GM19328 (cell line): ENCODE results near the gene OR52B6.
"Not testable (repeated sequence)": the region's sequence is repeated elsewhere in the genome, so short reads cannot be mapped to it uniquely, and the experiment has no call there.

ENCODE experiments used
- ATAC-seq: cut with Tn5 transposase; IDR thresholded peaks from one replicate; pipeline ENCODE4 v1.9.1; 2021; ENCODE audit warnings: mild to moderate bottlenecking, moderate library complexity; ENCODE audit not compliant: unreplicated experiment

The OR52B6 gene, protein sequence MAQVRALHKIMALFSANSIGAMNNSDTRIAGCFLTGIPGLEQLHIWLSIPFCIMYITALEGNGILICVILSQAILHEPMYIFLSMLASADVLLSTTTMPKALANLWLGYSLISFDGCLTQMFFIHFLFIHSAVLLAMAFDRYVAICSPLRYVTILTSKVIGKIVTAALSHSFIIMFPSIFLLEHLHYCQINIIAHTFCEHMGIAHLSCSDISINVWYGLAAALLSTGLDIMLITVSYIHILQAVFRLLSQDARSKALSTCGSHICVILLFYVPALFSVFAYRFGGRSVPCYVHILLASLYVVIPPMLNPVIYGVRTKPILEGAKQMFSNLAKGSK

DNA sequence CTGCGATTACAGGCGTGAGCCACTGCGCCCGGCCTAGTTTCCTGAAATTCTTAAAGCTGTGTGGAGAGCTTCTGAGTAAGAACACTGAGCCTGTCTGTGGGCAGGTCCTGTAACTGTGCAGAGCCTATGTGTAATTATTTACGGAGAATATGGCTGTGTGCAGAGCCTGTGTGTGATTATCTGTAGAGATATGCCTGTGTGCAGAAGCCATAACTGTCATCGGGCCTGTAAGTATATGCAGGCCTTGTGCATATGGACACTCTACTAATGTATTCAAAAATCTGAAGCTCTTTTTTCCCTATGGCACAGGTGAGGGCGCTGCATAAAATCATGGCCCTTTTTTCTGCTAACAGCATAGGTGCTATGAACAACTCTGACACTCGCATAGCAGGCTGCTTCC is at the start of gene OR52B6:
Gene OR52B6, plus strand, starts transcription at position 301 of the 400 bp plus-strand sequence. Its CDS starts 0 bp downstream, at position 301.
- no peak for ATAC-seq

DNA sequence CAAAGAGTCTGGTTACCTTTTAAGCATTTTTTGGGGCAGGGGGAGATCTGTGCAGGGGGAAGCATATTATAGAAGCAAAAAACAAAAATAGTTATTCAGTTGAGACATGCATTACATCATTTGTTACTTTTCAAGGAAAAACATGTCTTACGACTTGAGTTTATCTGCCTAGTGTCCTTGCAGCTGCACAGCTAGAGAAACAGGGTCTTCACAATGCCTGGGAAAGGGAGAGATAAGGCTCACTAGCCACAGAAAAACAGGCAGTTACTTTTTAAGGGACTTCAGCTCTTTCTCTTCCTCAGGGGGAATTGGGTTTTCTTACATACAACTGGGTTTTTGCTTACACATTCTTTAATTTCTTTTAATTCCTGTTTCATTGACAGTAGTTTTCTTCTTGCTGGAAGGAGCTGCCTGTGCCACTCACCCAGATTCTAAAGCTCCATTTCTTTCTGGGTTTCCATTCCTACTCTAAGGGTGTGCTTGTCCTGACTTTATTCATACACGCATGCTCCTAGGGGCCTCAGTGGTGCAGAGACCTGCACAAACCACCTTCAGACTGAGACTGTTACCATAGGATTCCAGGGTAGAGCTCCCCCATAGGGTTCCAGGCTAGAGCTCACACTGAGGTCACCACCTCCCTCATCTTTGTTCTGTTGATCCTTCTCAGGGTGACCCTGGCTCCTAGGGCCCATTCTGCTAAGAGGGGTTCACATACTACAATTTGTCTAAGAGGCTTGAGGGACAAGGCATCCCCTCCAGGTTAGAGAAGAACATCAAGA is 49.4 kb upstream of the OR52B6 start:
- ATAC-seq, result no peak

DNA sequence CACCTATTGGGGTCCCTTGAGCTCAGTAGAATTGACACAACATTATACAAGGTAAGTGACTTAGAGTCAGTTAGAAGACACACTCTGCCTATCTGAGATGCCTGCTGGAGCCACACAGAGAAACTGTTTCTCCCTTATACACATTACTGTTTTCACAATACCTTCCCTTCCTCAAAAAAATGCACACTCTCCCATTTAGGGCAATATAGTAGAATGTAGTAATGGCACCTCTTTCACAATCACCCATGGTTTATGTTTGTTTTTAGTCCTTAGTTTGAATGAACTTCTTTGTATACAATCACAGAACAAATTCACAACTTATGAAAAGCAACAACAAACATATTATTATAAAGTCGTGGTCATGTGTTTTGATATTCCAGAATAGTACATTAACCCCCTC is 46.6 kb upstream of the OR52B6 start:
- ATAC-seq, result no peak

DNA sequence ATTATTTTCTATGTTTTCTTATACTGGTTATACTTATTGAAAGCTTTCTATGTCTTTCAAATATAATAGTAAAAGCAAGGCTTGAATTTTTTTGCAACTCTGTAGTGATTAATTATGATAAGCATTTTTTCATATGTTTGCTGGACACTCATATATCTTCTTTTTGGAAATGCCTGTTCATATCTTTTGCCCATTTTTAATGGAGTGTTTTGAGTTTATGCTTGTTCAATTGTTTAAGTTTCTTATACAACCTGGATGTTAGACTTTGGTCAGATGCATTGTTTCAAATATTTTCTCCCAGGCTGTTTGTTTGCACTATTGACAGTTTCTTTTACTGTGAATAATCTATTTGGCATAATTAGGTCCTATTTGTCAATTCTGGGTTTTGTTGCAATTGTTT is 44.2 kb upstream of the OR52B6 start:
- no peak for ATAC-seq

DNA sequence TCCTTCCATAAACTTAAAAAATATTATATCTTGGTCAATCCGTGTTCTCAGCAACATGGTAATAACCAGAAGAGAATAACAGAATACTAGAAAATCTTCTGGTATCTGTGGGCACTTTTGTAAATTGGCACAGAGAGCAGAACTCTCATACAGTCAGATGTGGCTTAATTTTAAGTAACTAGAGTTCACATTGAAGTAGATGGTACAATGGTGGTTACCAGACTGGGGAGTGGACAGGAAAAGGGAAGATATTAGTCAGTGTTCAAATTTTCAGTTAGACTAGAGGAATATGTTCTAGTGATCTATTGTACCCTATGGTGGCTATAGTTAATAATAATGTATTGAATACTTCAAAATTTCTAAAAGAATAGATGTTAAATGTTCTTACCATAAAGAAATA is 39.2 kb upstream of the OR52B6 start:
- no peak for ATAC-seq

DNA sequence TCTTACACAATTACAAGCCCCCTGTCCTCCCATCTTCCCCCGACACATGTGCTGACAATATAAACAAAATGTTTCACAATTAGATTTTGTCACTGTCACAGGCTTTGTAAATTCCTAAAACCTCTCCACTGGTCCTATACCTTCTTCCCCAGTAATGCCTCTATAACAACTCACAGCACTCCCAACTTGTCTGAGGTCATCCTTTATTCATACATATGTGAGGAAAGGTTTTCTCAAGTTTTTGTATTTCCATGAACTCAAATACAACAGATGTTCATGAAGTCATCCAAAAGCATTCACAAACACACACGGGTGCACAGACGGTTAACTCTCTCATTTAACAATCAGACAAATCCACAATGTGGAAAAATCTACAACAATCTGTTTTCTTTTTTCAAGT is 34.2 kb upstream of the OR52B6 start:
- no peak for ATAC-seq

DNA sequence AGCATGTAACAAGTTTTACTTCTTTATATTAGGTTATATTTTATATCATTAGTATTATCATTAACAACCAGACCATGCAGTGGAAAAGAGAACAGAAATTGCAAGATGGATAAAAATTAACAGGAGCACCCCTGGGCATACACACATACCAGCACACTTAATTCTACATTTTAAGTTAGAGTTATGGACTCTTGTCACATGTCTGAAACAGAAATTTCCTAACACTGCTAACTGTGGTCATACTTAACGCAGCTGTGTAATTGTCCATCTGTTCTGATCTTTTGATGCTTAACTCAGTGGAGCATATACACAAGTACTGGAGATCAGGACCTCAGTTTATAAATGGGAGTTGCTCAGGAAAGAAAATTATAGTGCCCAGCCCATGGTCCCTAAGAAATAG is 32.7 kb upstream of the OR52B6 start:
- ATAC-seq, result no peak

DNA sequence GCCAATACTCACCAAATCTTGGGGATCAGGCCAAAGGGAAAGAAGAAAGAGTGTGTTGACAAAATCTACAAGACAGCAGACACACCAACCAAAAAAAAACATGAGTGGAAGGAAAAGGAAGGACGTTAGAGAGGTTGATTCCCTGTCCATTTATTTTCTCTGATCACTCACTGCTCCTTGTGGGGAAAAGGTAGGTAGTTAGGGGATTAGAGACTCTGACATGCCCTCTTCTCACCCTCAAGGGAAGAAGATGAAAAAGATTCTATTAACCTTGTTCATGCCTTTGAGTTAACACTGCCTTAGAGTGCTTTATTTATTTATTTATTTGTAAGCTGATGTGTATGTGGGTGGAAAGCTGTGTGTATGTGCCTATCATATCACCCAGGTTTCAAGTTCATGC is 32.2 kb upstream of the OR52B6 start, which contains the start of gene OR52H1:
Gene OR52H1, minus strand, starts transcription at position 101 of the 400 bp plus-strand sequence. CDS start 3,035 bp downstream, outside the sequence.
- no peak for ATAC-seq

DNA sequence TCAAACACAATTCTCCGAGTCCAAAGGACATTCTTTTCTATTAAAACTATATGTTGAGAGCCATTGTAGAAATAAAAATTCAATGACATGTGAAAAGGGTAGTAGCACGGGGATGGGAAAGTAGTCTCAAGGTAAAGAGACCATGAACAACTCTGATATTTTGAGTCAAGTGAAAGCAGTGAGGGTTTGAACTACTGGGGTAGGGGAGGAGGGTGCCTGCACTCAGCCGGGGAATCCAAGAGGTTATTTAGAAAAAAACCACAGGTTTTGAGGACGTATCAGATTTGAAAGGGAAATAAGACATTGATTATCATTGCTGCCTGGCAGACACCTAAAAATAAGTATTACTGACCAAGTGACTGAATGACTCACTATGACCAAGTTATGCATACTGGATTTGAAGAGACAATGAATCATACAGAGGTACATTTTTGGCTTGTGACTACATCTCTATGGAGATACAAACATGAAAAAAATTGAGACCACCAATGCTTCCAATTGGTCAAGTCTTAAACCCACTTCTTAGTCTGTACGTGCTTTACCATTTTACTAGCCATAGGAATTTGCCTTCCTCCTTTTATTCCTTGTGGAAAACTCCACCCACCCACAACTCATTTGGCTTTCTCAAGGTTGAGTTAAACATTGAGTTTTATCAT is 30.1 kb upstream of the OR52B6 start:
- ATAC-seq, result no peak

DNA sequence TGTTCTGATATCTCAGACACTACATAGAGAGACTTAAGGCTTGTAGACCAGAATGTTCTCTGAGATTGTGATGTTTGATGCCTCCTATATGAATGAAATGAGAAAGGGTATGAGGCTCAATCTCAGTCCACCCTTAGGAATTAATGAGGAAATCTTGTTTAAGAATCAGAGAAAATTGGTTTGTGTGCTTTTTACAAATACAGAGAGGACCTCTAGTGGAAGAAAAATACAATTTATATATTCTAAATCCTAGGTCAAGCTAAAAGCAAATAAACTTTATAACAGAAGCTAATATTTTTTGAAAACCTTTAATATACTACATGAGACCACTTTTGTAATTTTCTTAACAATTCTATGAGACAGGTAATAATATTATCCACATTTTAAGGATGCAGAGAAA is 27.3 kb upstream of the OR52B6 start:
- no peak for ATAC-seq

DNA sequence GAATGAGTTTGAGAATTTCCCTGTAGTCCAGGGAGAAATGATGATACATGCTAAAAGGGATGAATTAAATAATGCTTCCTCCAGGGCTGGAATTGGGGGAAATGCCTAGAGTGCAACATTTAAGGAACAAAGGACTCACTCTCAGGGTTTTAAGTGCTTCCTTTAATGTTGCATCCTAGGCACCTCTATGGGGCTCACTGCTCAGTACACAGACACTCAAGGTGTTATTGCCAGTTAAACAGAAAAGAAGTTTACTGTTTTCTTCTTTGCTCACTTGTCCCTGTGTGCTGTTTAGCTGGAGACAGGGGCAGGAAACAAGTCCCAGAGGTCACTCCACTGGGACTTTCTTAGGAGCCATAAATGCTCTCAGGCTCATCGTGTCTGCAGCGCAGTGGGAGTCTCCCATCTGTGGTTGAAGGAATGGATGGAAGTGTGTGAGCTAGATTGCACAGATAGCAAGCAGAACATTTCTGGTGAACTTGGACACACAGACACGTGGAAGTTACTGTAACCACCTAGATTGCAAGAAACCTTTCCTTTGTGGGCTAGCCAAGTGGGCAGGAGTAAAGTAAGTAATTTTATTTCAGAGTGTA is 24.0 kb upstream of the OR52B6 start:
- no peak for ATAC-seq

DNA sequence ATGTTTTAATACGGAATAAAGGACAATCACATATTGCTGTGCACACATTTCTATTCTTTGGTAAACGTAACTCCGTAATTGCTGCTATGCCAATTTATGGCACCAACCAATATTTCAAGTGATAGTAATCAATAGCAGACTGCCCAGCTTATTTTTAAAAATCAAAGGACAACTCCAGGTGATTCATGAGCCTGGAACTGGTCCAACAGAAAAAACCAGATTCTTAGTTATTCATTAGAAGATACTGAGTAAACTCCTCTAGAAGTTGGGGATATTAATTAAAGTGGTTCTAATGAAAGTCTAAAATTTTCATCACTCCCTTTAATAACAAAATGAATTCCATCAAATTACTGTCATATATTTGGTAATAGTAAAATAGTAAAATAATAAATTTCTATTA is 22.9 kb upstream of the OR52B6 start:
- no peak for ATAC-seq

DNA sequence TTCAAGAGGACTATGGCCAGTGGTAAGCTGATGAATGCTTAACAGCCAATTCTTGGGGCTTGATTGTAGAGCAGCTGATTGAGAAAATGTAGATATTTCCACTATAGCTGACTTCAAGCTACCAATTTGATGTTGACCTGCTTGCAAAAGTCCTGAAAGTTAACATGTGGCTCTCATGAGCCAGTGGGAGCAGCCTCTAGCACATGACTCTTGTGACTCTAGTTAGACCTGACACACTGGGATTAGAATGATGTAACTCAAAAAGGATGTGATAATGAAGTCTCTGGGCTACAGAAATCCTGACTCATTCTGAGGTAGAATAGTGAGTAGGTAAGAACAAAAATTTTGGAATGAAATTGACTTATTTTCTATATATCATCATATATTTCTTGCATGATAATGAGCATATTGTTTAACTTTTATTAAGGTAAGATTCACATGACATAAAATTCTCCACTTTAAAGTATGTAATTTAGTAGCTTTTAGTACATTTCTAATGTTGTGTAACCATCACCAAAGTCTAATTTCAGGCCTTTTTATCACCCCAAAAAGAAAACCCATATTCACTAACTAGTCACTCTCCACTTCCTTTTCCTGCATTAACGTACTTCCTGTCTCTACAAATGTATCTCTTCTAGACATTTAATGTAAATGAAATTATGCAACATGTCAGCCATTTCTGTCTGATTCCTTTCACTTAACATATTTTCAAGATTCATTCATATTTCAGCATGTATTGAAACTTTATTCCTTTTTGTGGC is 16.2 kb upstream of the OR52B6 start:
- no peak for ATAC-seq

DNA sequence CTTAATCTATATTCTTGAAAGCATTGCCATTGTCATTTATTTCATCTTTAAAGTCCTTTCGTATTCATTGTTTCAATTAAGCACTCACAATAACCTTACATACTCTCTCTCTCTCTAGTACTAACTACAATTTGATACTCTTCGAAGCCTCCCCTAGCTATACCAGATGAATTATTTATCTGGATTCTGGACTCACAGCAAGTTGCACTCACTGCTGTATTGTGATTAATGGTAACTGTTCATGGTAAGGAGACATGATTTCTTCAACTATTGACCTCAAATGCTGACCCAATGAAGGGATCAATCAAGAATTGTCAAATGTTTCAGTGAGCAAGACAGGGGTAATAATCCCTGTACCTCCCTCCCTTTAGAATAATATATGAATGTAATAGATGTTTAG is 6.0 kb upstream of the OR52B6 start:
- no peak for ATAC-seq

DNA sequence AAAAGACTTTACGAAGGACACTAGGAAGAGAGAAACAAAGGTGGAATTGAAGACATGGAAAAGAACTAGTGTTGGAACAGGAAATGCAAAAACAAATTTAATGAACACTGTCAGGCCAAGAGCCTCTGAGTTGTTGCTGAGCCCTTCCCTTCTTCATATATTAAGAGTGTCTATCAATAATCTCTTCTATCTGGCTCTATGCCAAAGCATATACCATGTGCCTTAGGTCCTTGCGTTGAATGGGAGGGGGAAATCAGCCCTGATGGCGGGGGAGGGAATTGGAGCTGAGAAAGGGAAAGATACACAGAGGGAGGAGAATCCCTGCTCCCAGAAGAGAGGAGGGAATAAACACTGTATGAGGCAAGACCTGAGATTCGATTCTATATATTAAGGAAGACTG is 5.5 kb upstream of the OR52B6 start:
- ATAC-seq, result no peak

DNA sequence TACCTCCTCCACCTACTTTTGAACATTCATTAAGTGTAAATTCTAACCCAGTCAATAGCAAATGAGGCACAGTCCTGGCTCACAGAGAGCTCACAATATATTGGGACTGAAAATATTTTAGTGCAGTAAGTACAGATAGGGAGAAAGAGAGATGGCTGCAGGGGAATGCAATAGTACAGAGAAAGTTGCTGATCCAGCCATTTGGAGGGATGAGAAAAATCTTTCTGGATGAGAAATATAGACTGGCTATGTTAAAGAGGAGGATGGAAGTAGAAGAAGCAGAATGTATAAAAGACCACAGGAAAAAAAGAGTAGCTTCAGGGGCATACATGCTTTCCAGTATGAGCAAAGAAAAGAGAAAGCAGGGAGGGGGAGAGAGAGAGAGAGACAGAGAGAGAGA is 3.6 kb upstream of the OR52B6 start:
- ATAC-seq, result no peak

DNA sequence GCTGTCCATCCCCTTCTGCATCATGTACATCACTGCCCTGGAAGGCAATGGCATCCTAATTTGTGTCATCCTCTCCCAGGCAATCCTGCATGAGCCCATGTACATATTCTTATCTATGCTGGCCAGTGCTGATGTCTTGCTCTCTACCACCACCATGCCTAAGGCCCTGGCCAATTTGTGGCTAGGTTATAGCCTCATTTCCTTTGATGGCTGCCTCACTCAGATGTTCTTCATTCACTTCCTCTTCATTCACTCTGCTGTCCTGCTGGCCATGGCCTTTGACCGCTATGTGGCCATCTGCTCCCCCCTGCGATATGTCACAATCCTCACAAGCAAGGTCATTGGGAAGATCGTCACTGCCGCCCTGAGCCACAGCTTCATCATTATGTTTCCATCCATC is 337 bp downstream of the OR52B6 start:
- ATAC-seq, result no peak

DNA sequence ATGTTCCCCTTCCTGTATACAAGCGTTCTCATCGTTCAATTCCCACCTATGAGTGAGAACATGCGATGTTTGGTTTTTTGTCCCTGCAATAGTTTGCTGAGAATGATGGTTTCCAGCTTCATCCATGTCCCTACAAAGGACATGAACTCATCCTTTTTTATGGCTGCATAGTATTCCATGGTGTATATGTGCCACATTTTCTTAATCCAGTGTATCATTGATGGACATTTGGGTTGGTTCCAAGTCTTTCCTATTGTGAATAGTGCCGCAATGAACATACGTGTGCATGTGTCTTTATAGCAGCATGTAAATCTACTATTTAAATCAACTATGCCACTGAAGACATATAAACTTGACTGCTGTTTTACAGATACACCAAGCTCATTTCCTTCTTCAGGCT is 3.8 kb downstream of the OR52B6 start:
- not testable (repeated sequence) for ATAC-seq

DNA sequence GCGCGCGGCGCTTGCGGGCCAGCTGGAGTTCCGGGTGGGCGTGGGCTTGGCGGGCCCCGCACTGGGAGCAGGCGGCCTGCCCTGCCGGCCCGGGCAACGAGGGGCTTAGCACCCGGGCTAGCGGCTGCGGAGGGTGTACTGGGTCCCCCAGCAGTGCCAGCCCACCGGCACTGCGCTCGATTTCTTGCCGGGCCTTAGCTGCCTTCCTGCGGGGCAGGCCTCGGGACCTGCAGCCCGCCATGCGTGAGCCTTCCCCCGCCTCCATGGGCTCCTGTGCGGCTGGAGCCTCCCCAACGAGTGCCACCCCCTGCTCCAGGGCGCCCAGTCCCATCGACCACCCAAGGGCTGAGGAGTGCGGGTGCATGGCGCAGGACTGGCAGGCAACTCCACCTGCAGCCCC is 9.2 kb downstream of the OR52B6 start:
- not testable (repeated sequence) for ATAC-seq

DNA sequence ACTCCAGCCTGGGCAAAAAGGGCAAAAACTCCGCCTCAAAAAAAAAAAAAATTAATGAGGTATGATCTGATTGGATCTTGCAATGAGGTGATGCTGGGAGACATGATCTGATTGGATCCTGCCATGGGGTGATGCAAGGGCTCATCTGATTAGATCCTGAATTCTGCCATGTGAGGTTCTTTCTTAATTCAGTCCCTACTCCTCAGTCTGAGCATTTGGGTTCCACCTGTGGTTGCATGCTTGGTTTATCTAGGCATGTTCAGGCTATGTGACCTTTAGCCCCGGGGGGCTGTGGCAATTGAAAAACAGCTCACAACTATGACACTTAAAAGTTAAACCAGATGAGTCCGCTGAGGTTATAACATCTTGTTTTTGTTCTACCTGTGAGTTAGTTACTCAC is 10.9 kb downstream of the OR52B6 start:
- no peak for ATAC-seq

DNA sequence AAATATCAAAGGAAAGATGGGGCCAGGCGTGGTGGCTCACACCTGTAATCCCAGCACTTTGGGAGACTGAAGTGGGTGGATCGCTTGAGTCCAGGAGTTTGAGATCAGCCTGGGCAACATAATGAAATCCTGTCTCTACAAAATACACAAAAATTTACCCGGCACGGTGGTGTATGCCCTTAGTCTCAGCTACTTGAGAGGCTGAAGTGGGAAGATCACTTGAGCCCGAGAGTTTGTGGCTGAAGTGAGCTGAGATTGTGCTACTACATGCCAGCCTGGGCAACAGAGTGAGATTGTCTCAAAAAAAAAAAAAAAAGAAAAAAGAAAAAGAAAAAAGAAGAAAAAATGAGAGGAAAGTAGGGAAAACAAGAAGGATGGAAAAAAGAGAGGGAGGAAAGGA is 11.9 kb downstream of the OR52B6 start:
- no peak for ATAC-seq
